BE2C (cell line): ENCODE measurements around the gene DPYSL5.

Experiments
- DNase-seq: peaks from one replicate; pipeline ENCODE4 v3.0.0-alpha.2; 2020
- H3K27me3 ChIP-seq: fragments of 250-450 bp; sonication (Bioruptor Pico); 2 replicates; pipeline ENCODE4 v1.5.1; 2020; ENCODE audit warnings: mild to moderate bottlenecking
- H3K36me3 ChIP-seq: fragments of 250-450 bp; sonication (Bioruptor Pico); 2 replicates; pipeline ENCODE4 v1.5.1; 2020; ENCODE audit warnings: mild to moderate bottlenecking
- H3K4me1 ChIP-seq: fragments of 250-450 bp; sonication (Bioruptor Pico); 2 replicates; pipeline ENCODE4 v1.5.1; 2020
- H3K4me3 ChIP-seq: 2 replicates; pipeline ENCODE4 v1.5.1; 2011; ENCODE audit warnings: low read depth, low read length
- H3K9me3 ChIP-seq: fragments of 250-450 bp; sonication (Bioruptor Pico); 2 replicates; pipeline ENCODE4 v1.5.1; 2020
- CTCF ChIP-seq: IDR thresholded peaks from 2 replicates; pipeline ENCODE4 v1.5.1; 2012; ENCODE audit warnings: mild to moderate bottlenecking, low read depth, low read length

Gene DPYSL5

GRCh38 chr2:26970928-26971627 is 123.1 kb downstream of the DPYSL5 start:
- Histone ChIP-seq H3K36me3 (no peaks in the 10 kb centered on the region), H3K4me3 (peak overlapping the region; percentile 97), H3K9me3 (no peaks in the 10 kb centered on the region), H3K27me3 (no peaks in the 10 kb centered on the region), H3K4me1 (peaks cover 8% of the 10 kb centered on the region; the same call in 1 of the 2 replicates)
- DNase-seq: peak; percentile 38
- TF ChIP-seq CTCF: no peak

GRCh38 chr2:26971911-26972786 is 124.2 kb downstream of the DPYSL5 start:
- no peak for DNase-seq
- H3K4me3 ChIP-seq: peak overlapping the region; percentile 97
- no peaks in the 10 kb centered on the region for H3K36me3 ChIP-seq
- no peaks in the 10 kb centered on the region for H3K9me3 ChIP-seq
- no peaks in the 10 kb centered on the region for H3K27me3 ChIP-seq
- peaks cover 16% of the 10 kb centered on the region for H3K4me1 ChIP-seq
- no peak for TF ChIP-seq CTCF

- TF ChIP-seq CTCF: no peak
- H3K4me1 ChIP-seq: peaks cover 31% of the 10 kb centered on the region
- DNase-seq: no peak
- no peaks in the 10 kb centered on the region for H3K27me3 ChIP-seq
- H3K4me3 ChIP-seq: no peak overlapping the region
- H3K9me3 ChIP-seq: no peaks in the 10 kb centered on the region
- no peaks in the 10 kb centered on the region for H3K36me3 ChIP-seq
Measured at GRCh38 chr2:26974352-26974751, 126.4 kb downstream of the DPYSL5 start.

GRCh38 chr2:26975102-26975501 is 127.2 kb downstream of the DPYSL5 start:
- Histone ChIP-seq H3K4me1 (peaks cover 31% of the 10 kb centered on the region), H3K9me3 (no peaks in the 10 kb centered on the region), H3K36me3 (no peaks in the 10 kb centered on the region), H3K27me3 (no peaks in the 10 kb centered on the region), H3K4me3 (no peak overlapping the region)
- DNase-seq: no peak
- no peak for TF ChIP-seq CTCF

GRCh38 chr2:26975656-26976055 is 127.7 kb downstream of the DPYSL5 start:
- Histone ChIP-seq H3K4me1 (peaks cover 31% of the 10 kb centered on the region), H3K4me3 (no peak overlapping the region), H3K27me3 (no peaks in the 10 kb centered on the region), H3K9me3 (no peaks in the 10 kb centered on the region), H3K36me3 (no peaks in the 10 kb centered on the region)
- no peak for TF ChIP-seq CTCF
- no peak for DNase-seq

GRCh38 chr2:26976237-26976636 is 128.3 kb downstream of the DPYSL5 start:
- no peaks in the 10 kb centered on the region for H3K36me3 ChIP-seq
- no peak for DNase-seq
- no peak overlapping the region for H3K4me3 ChIP-seq
- peaks cover 31% of the 10 kb centered on the region for H3K4me1 ChIP-seq
- no peaks in the 10 kb centered on the region for H3K9me3 ChIP-seq
- TF ChIP-seq CTCF: no peak
- H3K27me3 ChIP-seq: no peaks in the 10 kb centered on the region
